ENCODE data around the gene PTPRM. TPM values are rescaled to one million over a fixed set of nuclear protein-coding genes. Genes with fewer than 3 reads are reported as not detected.

The PTPRM gene
- total RNA-seq, 1 experiment from 2014 or later, result 11.1 TPM

- TF ChIP-seq PRDM15 (CRISPR knock-in tag; IDR thresholded peaks at IDR 0.05), result no peak
- no peak for TF ChIP-seq USF1 (CRISPR knock-in tag; IDR thresholded peaks at IDR 0.05)
- TF ChIP-seq E2F4 (CRISPR knock-in tag; IDR thresholded peaks at IDR 0.05; ENCODE audit: borderline replicate concordance, low read depth), result no peak
- TF ChIP-seq, protein P1, sequence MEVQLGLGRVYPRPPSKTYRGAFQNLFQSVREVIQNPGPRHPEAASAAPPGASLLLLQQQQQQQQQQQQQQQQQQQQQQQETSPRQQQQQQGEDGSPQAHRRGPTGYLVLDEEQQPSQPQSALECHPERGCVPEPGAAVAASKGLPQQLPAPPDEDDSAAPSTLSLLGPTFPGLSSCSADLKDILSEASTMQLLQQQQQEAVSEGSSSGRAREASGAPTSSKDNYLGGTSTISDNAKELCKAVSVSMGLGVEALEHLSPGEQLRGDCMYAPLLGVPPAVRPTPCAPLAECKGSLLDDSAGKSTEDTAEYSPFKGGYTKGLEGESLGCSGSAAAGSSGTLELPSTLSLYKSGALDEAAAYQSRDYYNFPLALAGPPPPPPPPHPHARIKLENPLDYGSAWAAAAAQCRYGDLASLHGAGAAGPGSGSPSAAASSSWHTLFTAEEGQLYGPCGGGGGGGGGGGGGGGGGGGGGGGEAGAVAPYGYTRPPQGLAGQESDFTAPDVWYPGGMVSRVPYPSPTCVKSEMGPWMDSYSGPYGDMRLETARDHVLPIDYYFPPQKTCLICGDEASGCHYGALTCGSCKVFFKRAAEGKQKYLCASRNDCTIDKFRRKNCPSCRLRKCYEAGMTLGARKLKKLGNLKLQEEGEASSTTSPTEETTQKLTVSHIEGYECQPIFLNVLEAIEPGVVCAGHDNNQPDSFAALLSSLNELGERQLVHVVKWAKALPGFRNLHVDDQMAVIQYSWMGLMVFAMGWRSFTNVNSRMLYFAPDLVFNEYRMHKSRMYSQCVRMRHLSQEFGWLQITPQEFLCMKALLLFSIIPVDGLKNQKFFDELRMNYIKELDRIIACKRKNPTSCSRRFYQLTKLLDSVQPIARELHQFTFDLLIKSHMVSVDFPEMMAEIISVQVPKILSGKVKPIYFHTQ (CRISPR knock-in tag; IDR thresholded peaks at IDR 0.05), result no peak
- no peak for TF ChIP-seq JAZF1 (CRISPR knock-in tag; IDR thresholded peaks at IDR 0.05)
- TF ChIP-seq, protein P2, sequence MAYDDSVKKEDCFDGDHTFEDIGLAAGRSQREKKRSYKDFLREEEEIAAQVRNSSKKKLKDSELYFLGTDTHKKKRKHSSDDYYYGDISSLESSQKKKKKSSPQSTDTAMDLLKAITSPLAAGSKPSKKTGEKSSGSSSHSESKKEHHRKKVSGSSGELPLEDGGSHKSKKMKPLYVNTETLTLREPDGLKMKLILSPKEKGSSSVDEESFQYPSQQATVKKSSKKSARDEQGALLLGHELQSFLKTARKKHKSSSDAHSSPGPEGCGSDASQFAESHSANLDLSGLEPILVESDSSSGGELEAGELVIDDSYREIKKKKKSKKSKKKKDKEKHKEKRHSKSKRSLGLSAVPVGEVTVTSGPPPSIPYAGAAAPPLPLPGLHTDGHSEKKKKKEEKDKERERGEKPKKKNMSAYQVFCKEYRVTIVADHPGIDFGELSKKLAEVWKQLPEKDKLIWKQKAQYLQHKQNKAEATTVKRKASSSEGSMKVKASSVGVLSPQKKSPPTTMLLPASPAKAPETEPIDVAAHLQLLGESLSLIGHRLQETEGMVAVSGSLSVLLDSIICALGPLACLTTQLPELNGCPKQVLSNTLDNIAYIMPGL (CRISPR knock-in tag; IDR thresholded peaks at IDR 0.05), result no peak
- no peak for TF ChIP-seq ZSCAN18 (CRISPR knock-in tag; IDR thresholded peaks at IDR 0.05)
- TF ChIP-seq EMX1 (CRISPR knock-in tag; IDR thresholded peaks at IDR 0.05), result no peak
- TF ChIP-seq SOX15 (CRISPR knock-in tag; IDR thresholded peaks at IDR 0.05), result no peak
- TF ChIP-seq HMGA2 (CRISPR knock-in tag; IDR thresholded peaks at IDR 0.05), result no peak
These were observed 9.0 kb downstream of the PTPRM start (continued) for GRCh38 chr18:7576077-7576476.

GRCh38 chr18:7576685-7577084, 9.6 kb downstream of the PTPRM start:
- Mint-ChIP-seq H3K9me3 (no peaks in the 10 kb centered on the region), H3K4me1 (peaks cover 34% of the 10 kb centered on the region), H3K4me3 (no peak overlapping the region), H3K27ac (no peak overlapping the region), H3K36me3 (no peaks in the 10 kb centered on the region), H3K27me3 (ENCODE audit: low read depth) (no peaks in the 10 kb centered on the region)
- ChIA-PET CTCF (interaction anchor here (0.6 to 1.4 kb wide), 2 partner anchors 9 to 229 kb away, joined by 3 to 9 read pairs; partner anchors contain the start of gene PTPRM), POLR2A (no interaction called here)
- TF ChIP-seq FOXP1 (CRISPR knock-in tag; IDR thresholded peaks at IDR 0.05; ENCODE audit: borderline replicate concordance) (no peak), OVOL2 (CRISPR knock-in tag; IDR thresholded peaks at IDR 0.05; ENCODE audit: borderline replicate concordance) (no peak)
- TF ChIP-seq, protein P3, sequence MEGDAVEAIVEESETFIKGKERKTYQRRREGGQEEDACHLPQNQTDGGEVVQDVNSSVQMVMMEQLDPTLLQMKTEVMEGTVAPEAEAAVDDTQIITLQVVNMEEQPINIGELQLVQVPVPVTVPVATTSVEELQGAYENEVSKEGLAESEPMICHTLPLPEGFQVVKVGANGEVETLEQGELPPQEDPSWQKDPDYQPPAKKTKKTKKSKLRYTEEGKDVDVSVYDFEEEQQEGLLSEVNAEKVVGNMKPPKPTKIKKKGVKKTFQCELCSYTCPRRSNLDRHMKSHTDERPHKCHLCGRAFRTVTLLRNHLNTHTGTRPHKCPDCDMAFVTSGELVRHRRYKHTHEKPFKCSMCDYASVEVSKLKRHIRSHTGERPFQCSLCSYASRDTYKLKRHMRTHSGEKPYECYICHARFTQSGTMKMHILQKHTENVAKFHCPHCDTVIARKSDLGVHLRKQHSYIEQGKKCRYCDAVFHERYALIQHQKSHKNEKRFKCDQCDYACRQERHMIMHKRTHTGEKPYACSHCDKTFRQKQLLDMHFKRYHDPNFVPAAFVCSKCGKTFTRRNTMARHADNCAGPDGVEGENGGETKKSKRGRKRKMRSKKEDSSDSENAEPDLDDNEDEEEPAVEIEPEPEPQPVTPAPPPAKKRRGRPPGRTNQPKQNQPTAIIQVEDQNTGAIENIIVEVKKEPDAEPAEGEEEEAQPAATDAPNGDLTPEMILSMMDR (IDR thresholded peaks at IDR 0.05), result no peak
- ATAC-seq, result no peak
- no peak for DNase-seq (ENCODE audit: low spot score)
